Breast epithelium (tissue), 4 donors: Measurements from ENCODE around the gene MAN1B1. TPM values are rescaled to one million over a fixed set of nuclear protein-coding genes. Genes with fewer than 3 reads are reported as not detected.
"Not testable (repeated sequence)": the region's sequence is repeated elsewhere in the genome, so short reads cannot be mapped to it uniquely, and the experiment has no call there.

Source experiments
- DNase-seq, 2 donors: peaks; one replicate each; pipeline ENCODE4 v3.0.0-alpha.2; 2019; ENCODE audit warnings: low spot score in 2 of 2
- H3K27ac ChIP-seq, 2 donors: fragments of 200-600 bp; sonication (generic) in 1 of 2; one replicate each; pipeline ENCODE4 v1.5.1; 2016 to 2019; ENCODE audit warnings: mild to moderate bottlenecking in 1 of 2
- H3K27me3 ChIP-seq, 2 donors: fragments of 200-600 bp; sonication (generic) in 1 of 2; one replicate each; pipeline versions ENCODE4 v1.5.1 to v1.6.0; 2017 to 2019; ENCODE audit warnings: control low read depth in 1 of 2, mild to moderate bottlenecking in 1 of 2
- H3K36me3 ChIP-seq: fragments of 200-600 bp; one replicate; pipeline ENCODE4 v1.5.1; 2019
- H3K4me1 ChIP-seq, 2 donors: fragments of 200-600 bp; sonication (generic); one replicate each; pipeline ENCODE4 v1.5.1; 2016 to 2019; ENCODE audit warnings: control low read depth in 1 of 2
- H3K4me3 ChIP-seq, 3 donors: fragments of 200-600 bp; sonication (generic); 1 replicate in 2 of 3; 2 replicates in 1 of 3; pipeline ENCODE4 v1.5.1; 2016 to 2019; ENCODE audit warnings: mild to moderate bottlenecking in 3 of 3, moderate library complexity in 2 of 3
- H3K9me3 ChIP-seq, 2 donors: fragments of 200-600 bp; sonication (generic) in 1 of 2; one replicate each; pipeline ENCODE4 v1.5.1; 2016 to 2019; ENCODE audit warnings: control low read depth in 1 of 2
- CTCF ChIP-seq, 3 donors: fragments of 450-650 bp; IDR thresholded peaks; one replicate each; pipeline ENCODE4 v1.5.1; 2016 to 2017; ENCODE audit warnings: antibody characterized with exemption in 3 of 3, mild to moderate bottlenecking in 3 of 3, moderate library complexity in 3 of 3
- POLR2A ChIP-seq: fragments of 450-650 bp; IDR thresholded peaks from one replicate; pipeline ENCODE4 v1.6.1; 2016; ENCODE audit warnings: antibody characterized with exemption, mild to moderate bottlenecking, moderate library complexity
- POLR2AphosphoS5 ChIP-seq, 3 donors: sonication (generic); formaldehyde crosslinking; IDR thresholded peaks; one replicate each; pipeline ENCODE4 v1.6.1; 2017; ENCODE audit warnings: antibody characterized with exemption in 3 of 3
- intact Hi-C: fragments of 100-400 bp; cut with DNase I; formaldehyde crosslinking; loops from one replicate; pipeline ENCODE4 v1.15.1; 2023; ENCODE audit warnings: low total_unique reads
- total RNA-seq, 3 donors: library from RNA; depleted of rRNA; stranded (reverse); fragments of >200 nt; gene quantifications; one replicate each; pipeline ENCODE4 v1.1.0, GENCODE V29; 2016

MAN1B1 gene
- total RNA-seq, 3 donors from 2014 or later = 50.1 to 62.8 (median 50.8) TPM

GRCh38 chr9:137117269-137117731 lies 30.5 kb downstream of the MAN1B1 start:
- Histone ChIP-seq H3K4me1 (no peaks in the 10 kb centered on the region), H3K4me3 (no peak overlapping the region), H3K27ac (no peak overlapping the region), H3K36me3 (no peaks in the 10 kb centered on the region), H3K9me3 (no peaks in the 10 kb centered on the region), H3K27me3 (no peaks in the 10 kb centered on the region)
- no peak for TF ChIP-seq POLR2AphosphoS5 (IDR thresholded peaks at IDR 0.05)
- no peak for TF ChIP-seq POLR2A
- no peak for TF ChIP-seq CTCF (IDR thresholded peaks at IDR 0.05)
- DNase-seq = no peak
- intact Hi-C loops = loop anchor here (2.0 to 10.0 kb wide), 3 partner anchors 30 to 118 kb away; partner anchors contain the start of genes MAN1B1 and SLC34A3

DNA sequence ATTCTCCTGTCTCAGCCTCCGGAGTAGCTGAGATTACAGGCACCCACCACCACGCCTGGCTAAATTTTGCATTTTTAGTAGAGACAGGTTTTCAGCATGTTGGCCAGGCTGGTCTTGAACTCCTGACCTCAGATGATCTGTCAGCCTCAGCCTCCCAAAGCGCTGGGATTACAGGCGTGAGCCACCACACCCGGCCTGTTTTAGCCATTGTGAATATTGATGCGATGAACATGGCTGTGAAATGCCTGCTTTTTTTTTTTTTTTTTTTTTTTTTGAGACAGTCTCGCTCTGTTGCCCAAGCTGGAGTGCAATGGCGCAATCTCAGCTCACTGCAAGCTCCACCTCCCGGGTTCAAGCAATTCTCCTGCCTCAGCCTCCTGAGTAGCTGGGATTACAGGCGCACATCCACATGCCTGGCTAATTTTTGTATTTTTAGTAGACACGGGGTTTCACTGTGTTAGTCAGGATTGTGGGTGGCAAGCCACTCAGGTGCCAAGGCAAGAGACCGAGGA lies 31.4 kb downstream of the MAN1B1 start:
- H3K36me3 ChIP-seq, H3K27me3 ChIP-seq, H3K4me3 ChIP-seq, H3K4me1 ChIP-seq, H3K9me3 ChIP-seq, H3K27ac ChIP-seq, DNase-seq: not testable (repeated sequence)
- intact Hi-C loops = loop anchor here (10.0 kb wide), 1 partner anchor 117 kb away; the partner anchor contains the start of gene SLC34A3

DNA sequence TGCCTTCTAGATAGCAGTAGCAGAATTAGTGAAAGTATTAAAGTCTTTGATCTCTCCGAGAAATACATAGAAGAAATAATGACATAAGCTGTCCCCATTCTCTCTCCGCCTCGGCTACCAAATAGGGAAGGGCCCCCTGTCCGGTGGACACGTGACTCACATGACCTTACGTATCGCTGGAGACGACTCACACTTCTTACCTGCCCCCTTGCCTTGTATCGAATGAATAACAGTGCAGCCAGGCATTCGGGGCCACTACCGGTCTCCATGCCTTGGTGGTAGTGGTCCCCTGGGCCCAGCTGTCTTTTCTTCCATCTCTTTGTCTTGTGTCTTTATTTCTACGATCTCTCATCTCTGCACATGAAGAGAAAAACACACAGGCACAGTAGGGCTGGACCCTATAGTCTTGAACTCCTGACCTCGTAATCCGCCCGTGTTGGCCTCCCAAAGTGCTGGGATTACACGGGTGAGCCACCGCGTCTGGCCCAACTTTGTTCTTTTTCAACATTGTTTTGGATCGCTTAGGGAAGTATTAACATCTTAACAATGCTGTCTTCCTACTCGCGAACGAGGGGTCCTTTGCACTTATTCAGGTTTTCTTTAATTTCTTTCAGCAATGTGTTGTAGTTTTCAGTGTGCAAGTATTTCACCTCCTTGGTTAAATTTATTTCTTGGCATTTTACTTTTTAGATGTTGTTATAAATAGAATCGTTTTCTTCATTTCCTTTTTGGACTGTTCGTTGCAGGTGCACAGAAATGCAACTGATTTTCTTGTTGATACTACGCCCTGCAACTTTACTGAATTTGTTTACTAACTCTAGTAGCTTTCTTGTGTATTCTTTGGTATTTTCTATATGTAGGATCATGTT lies 35.4 kb downstream of the MAN1B1 start:
- H3K9me3 ChIP-seq, H3K27ac ChIP-seq, H3K4me1 ChIP-seq, intact Hi-C loops, H3K36me3 ChIP-seq, DNase-seq, H3K27me3 ChIP-seq, H3K4me3 ChIP-seq: not testable (repeated sequence)

- intact Hi-C loops, H3K27ac ChIP-seq, H3K27me3 ChIP-seq, H3K4me3 ChIP-seq, H3K4me1 ChIP-seq, H3K9me3 ChIP-seq, H3K36me3 ChIP-seq, DNase-seq: not testable (repeated sequence)
Observed at GRCh38 chr9:137122796-137123467, 36.1 kb downstream of the MAN1B1 start.

DNA sequence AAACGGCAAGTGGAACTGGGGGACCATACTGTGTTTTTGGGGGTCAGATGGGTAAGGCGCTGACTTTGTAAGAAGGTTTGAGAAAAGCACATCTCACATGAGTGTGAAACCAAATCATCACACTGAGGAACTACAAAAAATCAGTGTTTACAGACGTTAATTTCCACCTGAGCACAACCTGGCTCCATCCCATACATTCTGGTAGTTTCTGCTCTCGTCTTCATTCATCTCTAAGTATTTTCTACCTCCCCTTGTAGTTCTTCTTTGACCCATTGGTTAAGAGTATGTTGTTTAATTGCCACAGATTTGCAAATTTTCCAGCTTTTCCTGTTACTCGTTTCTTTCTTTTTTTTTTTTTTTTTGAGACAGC lies 36.7 kb downstream of the MAN1B1 start:
- H3K27me3 ChIP-seq = no peaks in the 10 kb centered on the region
- no peak overlapping the region for H3K27ac ChIP-seq
- peaks cover 0 to 8% of the 10 kb centered on the region in 2 donors for H3K4me1 ChIP-seq
- no peak overlapping the region for H3K4me3 ChIP-seq
- no peaks in the 10 kb centered on the region for H3K9me3 ChIP-seq
- no peak for TF ChIP-seq POLR2A
- no peak for TF ChIP-seq CTCF (IDR thresholded peaks at IDR 0.05)
- TF ChIP-seq POLR2AphosphoS5 (IDR thresholded peaks at IDR 0.05) = no peak
- DNase-seq = no peak
- no peaks in the 10 kb centered on the region for H3K36me3 ChIP-seq
- intact Hi-C loops = no loop called here

DNA sequence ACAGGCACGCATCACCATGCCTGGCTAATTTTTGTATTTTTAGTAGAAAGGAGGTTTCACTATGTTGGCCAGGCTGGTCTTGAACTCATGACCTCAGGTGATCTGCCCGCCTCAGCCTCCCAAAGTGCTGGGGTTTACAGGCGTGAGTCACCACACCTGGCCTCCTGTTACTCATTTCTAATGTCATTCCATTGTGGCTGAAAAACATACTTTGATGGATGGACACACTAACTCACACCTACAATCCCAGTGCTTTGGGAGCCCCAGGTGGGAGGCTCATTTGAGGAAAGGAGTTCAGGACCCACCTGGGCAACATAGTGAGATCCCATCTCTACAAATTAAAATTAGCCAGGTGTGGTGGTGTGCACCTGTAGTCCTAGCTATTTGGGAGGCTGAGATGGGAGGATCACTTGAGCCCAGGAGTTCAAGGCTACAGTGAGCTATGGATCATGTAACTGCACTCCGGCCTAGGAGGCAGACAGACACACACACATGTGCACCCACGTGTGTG lies 37.2 kb downstream of the MAN1B1 start:
- H3K27me3 ChIP-seq, H3K27ac ChIP-seq, intact Hi-C loops, H3K4me3 ChIP-seq, H3K9me3 ChIP-seq, DNase-seq, H3K36me3 ChIP-seq: not testable (repeated sequence)
- H3K4me1 ChIP-seq = peaks cover 0 to 13% of the 10 kb centered on the region in 2 donors

DNA sequence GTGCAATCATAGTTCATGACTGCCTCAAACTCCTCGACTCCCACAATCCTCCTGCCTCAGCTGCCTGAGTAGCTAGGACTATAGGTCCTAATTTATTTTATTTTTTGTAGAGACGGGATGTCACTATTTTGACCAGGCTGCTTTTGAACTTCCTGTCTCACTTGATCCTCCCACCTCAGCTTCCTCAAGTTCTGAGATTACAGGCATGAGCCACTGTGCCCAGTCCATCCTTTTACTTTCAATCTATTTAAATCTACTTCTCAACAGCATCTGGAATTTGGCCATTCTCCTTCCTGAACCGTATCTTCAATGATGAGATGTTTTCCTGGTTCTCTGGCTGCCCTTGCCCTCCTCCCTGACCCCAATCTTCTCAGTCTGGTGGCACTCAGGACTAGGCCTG lies 40.0 kb downstream of the MAN1B1 start:
- intact Hi-C loops = no loop called here
- no peak for DNase-seq
- Histone ChIP-seq H3K27me3 (no peaks in the 10 kb centered on the region), H3K9me3 (peaks cover 0 to 11% of the 10 kb centered on the region in 2 donors), H3K4me1 (peaks cover 0 to 13% of the 10 kb centered on the region in 2 donors), H3K36me3 (no peaks in the 10 kb centered on the region), H3K27ac (peak overlapping the region; percentile 75 to 82), H3K4me3 (peak overlapping the region in 2 of 3 donors; percentile 28 to 82)
- TF ChIP-seq POLR2AphosphoS5 (IDR thresholded peaks at IDR 0.05) (no peak), POLR2A (no peak)
